ENCODE measurements around the gene SH3BP2.

The SH3BP2 gene

GRCh38 chr4:2786794-2787229 lies 6.1 kb upstream of the SH3BP2 start:
- no peaks in the 10 kb centered on the region for H3K27me3 ChIP-seq (ENCODE audit: control insufficient read depth, insufficient read depth, low read length)
- H3K9me3 ChIP-seq (ENCODE audit: control insufficient read depth, insufficient read depth, low read length): no peaks in the 10 kb centered on the region
- no peak overlapping the region for H3K4me3 ChIP-seq (ENCODE audit: low read length)
- H3K36me3 ChIP-seq (ENCODE audit: control insufficient read depth, insufficient read depth, low read length): no peaks in the 10 kb centered on the region
- H3K4me1 ChIP-seq (ENCODE audit: control insufficient read depth, insufficient read depth, low read length): 0 out of 2 replicates have a peak, but pooled peaks cover 2% of the 10 kb centered on the region
- H3K27ac ChIP-seq (ENCODE audit: low read length): no peak overlapping the region
- WGBS (ENCODE audit: insufficient coverage, insufficient read length): no CpG with 5 or more reads among the region's 9 CpGs
- no peak for DNase-seq (ENCODE audit: low read depth, low spot score)

- WGBS (ENCODE audit: insufficient coverage, insufficient read length): no CpG with 5 or more reads among the region's 18 CpGs
- DNase-seq (ENCODE audit: low read depth, low spot score): no peak
- Histone ChIP-seq H3K4me1 (ENCODE audit: control insufficient read depth, insufficient read depth, low read length) (peaks cover 3% of the 10 kb centered on the region), H3K9me3 (ENCODE audit: control insufficient read depth, insufficient read depth, low read length) (no peaks in the 10 kb centered on the region), H3K36me3 (ENCODE audit: control insufficient read depth, insufficient read depth, low read length) (no peaks in the 10 kb centered on the region), H3K27me3 (ENCODE audit: control insufficient read depth, insufficient read depth, low read length) (no peaks in the 10 kb centered on the region), H3K27ac (ENCODE audit: low read length) (no peak overlapping the region), H3K4me3 (ENCODE audit: low read length) (no peak overlapping the region)
Observed at GRCh38 chr4:2787230-2788100, 5.4 kb upstream of the SH3BP2 start.

GRCh38 chr4:2788101-2788500 lies 4.8 kb upstream of the SH3BP2 start:
- Histone ChIP-seq H3K9me3 (ENCODE audit: control insufficient read depth, insufficient read depth, low read length) (no peaks in the 10 kb centered on the region), H3K36me3 (ENCODE audit: control insufficient read depth, insufficient read depth, low read length) (no peaks in the 10 kb centered on the region), H3K27me3 (ENCODE audit: control insufficient read depth, insufficient read depth, low read length) (no peaks in the 10 kb centered on the region), H3K27ac (ENCODE audit: low read length) (no peak overlapping the region), H3K4me1 (ENCODE audit: control insufficient read depth, insufficient read depth, low read length) (peaks cover 5% of the 10 kb centered on the region), H3K4me3 (ENCODE audit: low read length) (no peak overlapping the region)
- no peak for DNase-seq (ENCODE audit: low read depth, low spot score)
- WGBS (ENCODE audit: insufficient coverage, insufficient read length): no CpG with 5 or more reads among the region's 7 CpGs

- no peaks in the 10 kb centered on the region for H3K9me3 ChIP-seq (ENCODE audit: control insufficient read depth, insufficient read depth, low read length)
- H3K27me3 ChIP-seq (ENCODE audit: control insufficient read depth, insufficient read depth, low read length): no peaks in the 10 kb centered on the region; the same call in 1 of the 2 replicates
- no CpG with 5 or more reads among the region's 4 CpGs for WGBS (ENCODE audit: insufficient coverage, insufficient read length)
- DNase-seq (ENCODE audit: low read depth, low spot score): no peak
- H3K4me1 ChIP-seq (ENCODE audit: control insufficient read depth, insufficient read depth, low read length): peaks cover 5% of the 10 kb centered on the region
- no peak overlapping the region for H3K27ac ChIP-seq (ENCODE audit: low read length)
- no peaks in the 10 kb centered on the region for H3K36me3 ChIP-seq (ENCODE audit: control insufficient read depth, insufficient read depth, low read length)
- no peak overlapping the region for H3K4me3 ChIP-seq (ENCODE audit: low read length)
Observed at GRCh38 chr4:2788532-2789103, 4.3 kb upstream of the SH3BP2 start.

- no CpG with 5 or more reads among the region's 5 CpGs for WGBS (ENCODE audit: insufficient coverage, insufficient read length)
- Histone ChIP-seq H3K4me1 (ENCODE audit: control insufficient read depth, insufficient read depth, low read length) (peaks cover 8% of the 10 kb centered on the region), H3K9me3 (ENCODE audit: control insufficient read depth, insufficient read depth, low read length) (no peaks in the 10 kb centered on the region), H3K4me3 (ENCODE audit: low read length) (no peak overlapping the region), H3K36me3 (ENCODE audit: control insufficient read depth, insufficient read depth, low read length) (no peaks in the 10 kb centered on the region; the same call in 1 of the 2 replicates), H3K27ac (ENCODE audit: low read length) (no peak overlapping the region), H3K27me3 (ENCODE audit: control insufficient read depth, insufficient read depth, low read length) (peaks cover 2% of the 10 kb centered on the region; the same call in 1 of the 2 replicates)
- no peak for DNase-seq (ENCODE audit: low read depth, low spot score)
Observed at GRCh38 chr4:2789351-2789750, 3.5 kb upstream of the SH3BP2 start.

- H3K27ac ChIP-seq (ENCODE audit: low read length): no peak overlapping the region
- no CpG with 5 or more reads among the region's 24 CpGs for WGBS (ENCODE audit: insufficient coverage, insufficient read length)
- peaks cover 2% of the 10 kb centered on the region; the same call in 1 of the 2 replicates for H3K27me3 ChIP-seq (ENCODE audit: control insufficient read depth, insufficient read depth, low read length)
- H3K4me1 ChIP-seq (ENCODE audit: control insufficient read depth, insufficient read depth, low read length): peaks cover 8% of the 10 kb centered on the region
- DNase-seq (ENCODE audit: low read depth, low spot score): no peak
- H3K36me3 ChIP-seq (ENCODE audit: control insufficient read depth, insufficient read depth, low read length): no peaks in the 10 kb centered on the region; the same call in 1 of the 2 replicates
- H3K9me3 ChIP-seq (ENCODE audit: control insufficient read depth, insufficient read depth, low read length): no peaks in the 10 kb centered on the region
- H3K4me3 ChIP-seq (ENCODE audit: low read length): no peak overlapping the region
Observed at GRCh38 chr4:2789793-2790582, 2.9 kb upstream of the SH3BP2 start.

GRCh38 chr4:2790583-2791517 lies 2.0 kb upstream of the SH3BP2 start:
- H3K4me1 ChIP-seq (ENCODE audit: control insufficient read depth, insufficient read depth, low read length): peaks cover 8% of the 10 kb centered on the region
- no peaks in the 10 kb centered on the region for H3K9me3 ChIP-seq (ENCODE audit: control insufficient read depth, insufficient read depth, low read length)
- H3K27ac ChIP-seq (ENCODE audit: low read length): no peak overlapping the region
- no peak overlapping the region for H3K4me3 ChIP-seq (ENCODE audit: low read length)
- H3K27me3 ChIP-seq (ENCODE audit: control insufficient read depth, insufficient read depth, low read length): peaks cover 2% of the 10 kb centered on the region; the same call in 1 of the 2 replicates
- no peaks in the 10 kb centered on the region; the same call in 1 of the 2 replicates for H3K36me3 ChIP-seq (ENCODE audit: control insufficient read depth, insufficient read depth, low read length)
- no peak for DNase-seq (ENCODE audit: low read depth, low spot score)
- no CpG with 5 or more reads among the region's 19 CpGs for WGBS (ENCODE audit: insufficient coverage, insufficient read length)

- Histone ChIP-seq H3K9me3 (ENCODE audit: control insufficient read depth, insufficient read depth, low read length) (no peaks in the 10 kb centered on the region), H3K4me1 (ENCODE audit: control insufficient read depth, insufficient read depth, low read length) (peaks cover 8% of the 10 kb centered on the region), H3K36me3 (ENCODE audit: control insufficient read depth, insufficient read depth, low read length) (no peaks in the 10 kb centered on the region; the same call in 1 of the 2 replicates), H3K27me3 (ENCODE audit: control insufficient read depth, insufficient read depth, low read length) (peaks cover 2% of the 10 kb centered on the region; the same call in 1 of the 2 replicates), H3K4me3 (ENCODE audit: low read length) (no peak overlapping the region), H3K27ac (ENCODE audit: low read length) (no peak overlapping the region)
- no peak for DNase-seq (ENCODE audit: low read depth, low spot score)
- WGBS (ENCODE audit: insufficient coverage, insufficient read length): no CpG with 5 or more reads among the region's 10 CpGs
Observed at GRCh38 chr4:2791518-2792395, 1.1 kb upstream of the SH3BP2 start.

- Histone ChIP-seq H3K4me1 (ENCODE audit: control insufficient read depth, insufficient read depth, low read length) (peaks cover 8% of the 10 kb centered on the region), H3K36me3 (ENCODE audit: control insufficient read depth, insufficient read depth, low read length) (no peaks in the 10 kb centered on the region; the same call in 1 of the 2 replicates), H3K9me3 (ENCODE audit: control insufficient read depth, insufficient read depth, low read length) (no peaks in the 10 kb centered on the region), H3K27me3 (ENCODE audit: control insufficient read depth, insufficient read depth, low read length) (peaks cover 2% of the 10 kb centered on the region; the same call in 1 of the 2 replicates), H3K4me3 (ENCODE audit: low read length) (no peak overlapping the region), H3K27ac (ENCODE audit: low read length) (no peak overlapping the region)
- no CpG with 5 or more reads among the region's 8 CpGs for WGBS (ENCODE audit: insufficient coverage, insufficient read length)
- DNase-seq (ENCODE audit: low read depth, low spot score): no peak
Observed at GRCh38 chr4:2792396-2792710, 532 bp upstream of the SH3BP2 start.
